CD4-positive, alpha-beta T cell treated with Interleukin-21 for 1 hour (primary cell): ENCODE results near the gene DOCK1.

Experiments used
- DNase-seq: peaks from one replicate; pipeline ENCODE4 v3.0.0-alpha.2; 2020

Gene DOCK1

DNA sequence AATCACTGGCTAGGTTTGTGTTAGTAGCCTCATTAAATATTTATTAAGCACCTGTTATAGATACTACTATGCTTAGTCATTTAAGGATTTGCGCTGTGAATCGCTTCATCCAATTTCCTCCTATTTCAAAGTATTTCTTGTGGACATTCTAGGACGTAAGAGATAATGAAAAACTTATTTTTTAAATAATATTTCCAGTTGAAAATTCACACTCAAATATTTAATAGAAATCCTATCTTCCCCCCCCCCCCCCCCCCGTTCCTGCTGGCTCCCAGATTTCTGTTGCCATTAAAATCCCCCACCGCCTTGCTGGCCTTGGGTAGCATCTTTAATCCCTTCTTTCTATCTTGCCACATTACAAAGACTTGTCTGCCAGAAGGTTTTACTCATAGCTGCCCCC, 285.2 kb downstream of the DOCK1 start:
- no peak for DNase-seq

DNA sequence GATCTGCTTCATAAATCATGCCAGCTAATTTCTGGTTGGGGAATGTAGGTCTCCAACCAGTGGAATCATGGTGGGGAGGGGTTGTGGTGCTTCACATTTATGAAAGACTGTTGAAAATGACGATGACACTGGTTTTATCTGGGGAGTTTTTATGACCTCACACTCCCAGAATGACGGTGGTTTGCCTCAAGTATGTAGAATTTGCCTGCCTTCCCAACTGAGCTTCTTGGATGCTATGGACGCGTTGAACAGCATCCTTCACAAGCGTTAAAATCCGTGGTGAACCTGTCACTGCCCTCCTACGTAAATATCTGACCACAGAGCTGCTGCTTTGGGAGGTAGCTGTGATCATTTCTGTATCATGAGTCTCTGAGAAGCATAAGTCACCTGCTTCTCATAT, 287.9 kb downstream of the DOCK1 start:
- DNase-seq, result no peak

DNA sequence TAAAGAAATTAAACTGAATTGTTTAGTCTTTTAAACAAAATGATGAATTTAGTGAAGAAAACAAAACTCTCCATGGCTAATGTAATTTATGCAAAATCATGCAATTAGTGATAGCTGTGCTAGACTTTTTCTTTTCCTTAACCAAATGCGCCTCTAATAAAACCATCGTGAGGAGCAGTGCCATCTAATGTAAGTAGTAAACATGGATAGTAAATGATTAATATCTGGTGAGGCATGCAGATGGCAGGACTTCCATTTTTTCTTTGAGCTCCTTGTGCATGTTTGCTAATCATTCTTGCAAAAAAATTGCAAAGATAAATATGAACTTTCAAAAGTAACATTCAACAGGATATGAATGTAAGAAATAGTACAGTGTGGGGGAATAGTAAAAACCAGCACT, 288.9 kb downstream of the DOCK1 start:
- no peak for DNase-seq

DNA sequence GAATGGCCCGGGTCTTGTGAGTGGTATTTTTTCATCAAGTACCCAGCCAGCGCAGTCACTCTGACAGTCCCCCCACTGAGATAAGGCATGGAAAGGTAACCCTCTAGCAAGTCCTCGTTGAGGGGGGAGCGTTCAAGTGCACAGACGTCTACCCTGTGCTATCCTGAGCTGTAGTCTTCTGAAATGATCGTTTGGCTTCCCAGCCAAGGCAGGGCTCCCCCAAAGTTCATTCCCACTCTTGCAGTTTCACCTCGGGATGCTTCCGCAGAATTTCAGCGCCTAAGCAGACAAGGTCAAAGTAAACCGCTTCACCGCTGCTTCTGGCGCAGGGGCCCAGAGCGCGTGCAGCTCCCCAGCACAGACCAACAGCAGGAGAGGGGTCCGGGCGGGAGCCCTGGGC, 289.4 kb downstream of the DOCK1 start:
- no peak for DNase-seq

DNA sequence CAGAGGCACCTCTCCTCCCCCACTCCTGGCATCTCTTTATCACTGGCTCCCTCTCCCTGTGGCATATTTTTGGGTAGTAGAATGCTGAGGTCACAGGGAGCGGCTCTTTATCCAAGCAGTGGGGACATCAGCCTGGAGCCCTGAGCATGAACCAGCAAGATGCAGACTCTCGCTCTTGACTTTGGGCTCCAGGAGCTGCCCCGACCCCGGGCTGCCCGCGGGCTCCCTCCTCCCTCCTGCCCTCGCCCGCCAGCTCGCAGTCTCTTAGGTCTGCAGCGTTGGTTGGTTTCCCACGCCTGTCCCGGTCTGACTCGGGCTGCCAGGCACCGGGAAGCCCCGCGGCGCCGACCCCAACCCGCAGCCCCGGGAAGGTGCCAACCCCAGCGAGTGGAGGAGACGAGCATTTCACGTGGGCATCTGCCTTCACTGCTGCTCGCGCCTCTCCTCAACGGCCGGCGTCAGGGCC, 289.8 kb downstream of the DOCK1 start:
- DNase-seq, result no peak

DNA sequence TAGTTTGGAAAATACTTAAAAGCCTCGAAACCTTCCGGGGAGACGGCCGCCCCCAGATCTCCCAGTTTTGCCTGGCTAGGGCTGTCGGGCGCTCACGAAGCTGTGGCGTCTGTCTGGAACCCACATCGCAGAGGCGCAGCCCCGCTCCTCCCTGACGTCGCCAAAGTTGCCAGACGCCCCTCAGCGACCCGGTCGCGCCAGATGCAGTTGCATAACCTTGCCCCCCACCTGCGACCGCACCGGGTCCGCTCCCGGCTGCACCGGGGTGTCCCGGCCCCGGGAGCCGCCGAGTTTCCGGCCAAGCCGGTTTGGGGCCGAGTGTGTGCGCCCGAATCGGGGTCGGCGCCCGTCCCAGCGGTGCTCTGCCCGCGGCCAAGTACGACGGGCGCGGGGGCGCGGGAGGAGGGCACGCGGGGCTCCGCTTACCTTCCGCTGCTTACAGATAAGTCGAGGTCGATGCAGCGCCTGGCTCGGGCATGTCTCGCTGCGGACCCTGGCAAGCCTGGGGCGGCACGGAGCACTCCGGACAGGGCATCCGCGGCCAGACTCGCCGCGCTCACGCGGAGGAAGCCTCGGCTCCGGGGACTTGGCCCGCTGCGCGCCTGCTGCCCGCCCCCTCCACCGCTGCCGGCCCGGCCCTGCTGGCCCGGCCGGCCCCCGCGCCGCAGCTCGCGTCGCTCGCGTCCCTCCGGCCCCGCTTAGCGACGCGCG, 290.5 kb downstream of the DOCK1 start:
- no peak for DNase-seq

DNA sequence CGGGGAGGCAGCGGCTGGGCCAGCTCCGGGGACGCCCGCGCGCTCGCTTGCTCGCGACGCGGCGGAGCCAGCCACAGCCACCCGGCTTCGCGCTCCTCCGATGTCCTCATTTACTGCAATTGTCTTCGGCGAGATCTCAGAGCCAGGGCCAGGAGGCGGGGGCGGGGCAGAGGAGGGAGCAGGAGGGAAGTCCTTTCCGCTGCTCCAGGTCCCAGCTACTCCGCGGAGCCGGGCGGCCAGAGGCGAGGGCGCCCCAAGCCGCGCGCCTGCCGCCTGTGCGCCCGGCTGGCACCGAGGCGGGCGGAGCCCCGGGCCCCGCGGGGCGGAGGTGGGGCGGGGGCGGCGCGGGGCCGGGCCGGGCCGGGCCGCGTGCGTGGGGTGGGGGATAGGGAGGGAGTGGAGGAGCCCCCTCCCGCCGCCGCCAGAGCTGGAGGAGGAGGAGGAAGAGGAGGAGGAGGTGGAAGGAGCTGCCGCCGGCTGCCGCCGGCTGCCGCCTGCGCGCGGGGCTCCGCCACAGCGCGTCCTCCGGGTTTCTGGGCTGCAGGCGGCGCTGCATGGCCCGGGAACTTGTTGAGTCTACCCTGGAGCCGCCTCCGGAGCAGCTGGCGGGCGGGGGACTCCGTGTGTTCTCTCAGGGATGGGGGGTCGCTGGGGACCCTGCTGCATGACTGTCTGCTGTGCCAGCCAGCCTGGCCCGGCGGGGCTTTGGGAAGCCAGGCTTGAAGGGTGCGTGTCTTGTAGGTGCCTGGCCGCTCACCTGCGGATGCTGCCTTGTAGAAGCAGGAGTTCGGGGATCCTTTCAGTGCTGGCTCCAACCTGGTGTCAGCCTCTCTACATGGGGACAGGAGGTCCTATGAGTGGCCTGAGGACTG, 291.3 kb downstream of the DOCK1 start, which contains the start of gene INSYN2A:
INSYN2A (minus strand) TSS at position 310 of the 872 bp plus-strand sequence. CDS start 20,196 bp downstream, outside the sequence.
- no peak for DNase-seq

DNA sequence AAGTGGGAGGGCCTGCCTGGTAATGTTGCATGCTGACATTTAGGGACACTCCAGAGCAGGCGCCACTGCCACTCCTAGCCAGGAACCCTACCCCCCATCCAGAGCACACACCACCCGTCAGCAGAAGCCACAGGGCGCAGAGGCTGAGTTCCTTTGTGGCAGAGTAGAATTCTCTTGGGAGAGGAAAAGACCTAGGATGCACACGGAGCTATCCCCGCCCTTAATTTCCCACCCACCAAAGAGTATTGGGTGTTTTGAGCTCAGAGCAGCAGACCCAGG, 291.9 kb downstream of the DOCK1 start:
- no peak for DNase-seq

DNA sequence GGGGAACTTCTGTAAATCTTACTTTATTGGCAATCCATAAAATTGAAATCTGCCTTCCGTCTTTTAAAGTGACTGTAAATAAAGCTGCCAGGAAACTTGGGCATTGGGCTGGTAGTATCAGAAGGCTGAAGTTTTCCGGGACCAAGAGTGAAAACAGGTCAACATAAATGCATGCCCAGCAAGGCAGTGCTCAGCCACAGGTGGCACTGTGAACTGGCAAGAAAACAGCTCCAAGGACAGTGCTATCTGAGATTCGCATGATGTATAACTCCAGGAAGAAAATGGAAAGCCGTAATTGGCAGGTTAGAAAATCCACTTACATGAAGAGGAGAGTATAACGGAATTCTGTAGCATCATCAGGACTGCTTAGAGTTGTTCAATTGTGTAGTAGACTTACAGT, 293.1 kb downstream of the DOCK1 start:
- DNase-seq, result no peak

DNA sequence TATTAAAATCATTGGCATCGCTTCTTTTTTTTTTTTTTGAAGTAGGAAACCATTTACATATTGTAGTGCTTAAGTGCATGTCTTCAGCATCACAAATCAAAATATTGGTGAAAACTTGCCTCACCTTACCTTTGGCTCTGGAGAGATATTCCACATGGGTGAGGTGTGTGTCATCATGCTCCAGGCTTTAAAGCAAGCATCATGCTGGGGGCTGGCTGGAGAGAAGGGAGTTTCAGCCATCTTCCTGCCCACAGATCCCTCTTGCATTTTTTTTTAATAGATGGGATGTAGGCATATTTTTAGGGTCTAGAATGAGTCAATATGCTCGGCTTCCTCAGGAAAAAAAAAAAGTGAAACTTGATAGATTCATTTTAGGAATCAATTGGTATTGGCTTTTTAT, 293.5 kb downstream of the DOCK1 start:
- DNase-seq, result no peak

DNA sequence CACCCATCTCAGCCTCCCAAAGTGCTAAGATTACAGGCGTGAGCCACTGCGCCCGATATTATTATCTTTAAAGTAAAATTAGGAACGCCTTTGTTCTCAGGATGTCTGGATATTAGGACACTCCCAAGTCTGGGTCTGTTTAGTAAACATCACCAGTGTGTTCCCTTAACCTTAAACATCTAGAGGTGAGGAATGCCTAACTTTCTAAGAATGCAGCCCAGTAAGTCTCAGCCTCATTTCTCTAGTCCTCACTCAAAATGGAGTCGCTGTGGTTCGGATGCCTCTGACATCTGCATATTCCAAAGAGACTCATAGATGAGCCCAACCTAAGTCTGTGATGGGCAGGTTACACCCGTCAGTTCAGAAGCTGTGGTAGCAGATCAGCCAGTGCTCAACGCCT, 295.4 kb downstream of the DOCK1 start:
- DNase-seq, result no peak

DNA sequence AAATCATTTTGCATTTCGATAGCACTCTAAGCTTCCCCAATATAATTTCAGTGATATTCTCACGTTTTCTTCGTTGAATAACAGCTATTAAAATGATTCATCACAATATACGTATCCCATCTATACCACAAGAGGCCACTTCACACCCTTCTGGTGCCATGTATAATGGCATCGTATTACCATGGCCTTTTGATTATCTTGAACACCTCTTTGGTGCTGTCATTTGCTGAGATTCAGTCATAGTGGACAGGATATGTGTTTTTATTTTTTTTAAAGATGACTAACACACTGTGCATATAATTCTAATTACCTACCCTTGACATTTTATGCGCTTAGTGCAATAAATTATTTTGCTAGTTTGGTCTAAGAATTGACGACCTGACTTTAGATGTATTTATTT, 297.8 kb downstream of the DOCK1 start:
- DNase-seq, result no peak

DNA sequence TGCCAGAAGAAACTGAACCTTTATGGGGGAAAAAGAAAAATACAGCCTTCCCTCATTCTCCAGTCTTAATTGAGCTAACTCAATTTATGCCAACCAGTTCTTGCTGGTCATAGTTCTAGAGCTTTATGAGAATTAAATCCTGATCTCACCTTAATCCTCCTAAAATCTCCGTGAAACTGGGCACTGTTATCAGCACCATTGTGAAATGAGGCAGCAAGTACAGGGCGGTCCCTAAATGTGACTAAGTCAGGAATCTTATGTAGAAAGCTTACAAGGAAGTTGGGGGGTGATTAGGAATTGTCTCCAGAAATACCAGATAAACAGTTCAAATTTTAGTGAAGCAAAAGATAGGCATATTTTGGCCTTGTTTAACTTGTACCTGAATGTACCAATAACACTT, 301.9 kb downstream of the DOCK1 start:
- DNase-seq, result no peak

DNA sequence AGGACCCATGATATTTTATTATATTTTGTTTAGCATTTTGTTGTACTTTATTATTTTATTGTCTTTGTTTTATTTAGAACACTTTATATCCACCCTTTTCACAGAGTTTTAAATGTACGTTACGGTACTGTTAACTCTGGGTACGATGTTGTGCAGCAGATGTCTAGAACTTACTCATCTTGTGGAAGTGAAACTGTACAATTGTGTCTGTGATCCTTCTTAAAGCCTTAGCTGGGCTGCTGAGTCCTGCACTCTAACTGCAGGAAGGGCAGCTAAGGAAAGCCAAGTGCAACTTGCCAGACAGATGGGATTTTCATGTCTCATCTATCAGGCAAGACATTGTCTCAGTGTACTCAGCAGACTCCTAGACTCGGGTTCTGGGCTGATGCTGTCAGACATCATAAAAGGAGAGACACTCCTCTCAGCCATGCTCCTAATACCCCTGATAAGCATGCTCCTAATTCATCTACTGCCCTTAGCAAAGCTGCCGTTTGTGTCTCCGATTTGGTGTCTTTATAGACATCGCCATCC, 305.8 kb downstream of the DOCK1 start:
- no peak for DNase-seq

DNA sequence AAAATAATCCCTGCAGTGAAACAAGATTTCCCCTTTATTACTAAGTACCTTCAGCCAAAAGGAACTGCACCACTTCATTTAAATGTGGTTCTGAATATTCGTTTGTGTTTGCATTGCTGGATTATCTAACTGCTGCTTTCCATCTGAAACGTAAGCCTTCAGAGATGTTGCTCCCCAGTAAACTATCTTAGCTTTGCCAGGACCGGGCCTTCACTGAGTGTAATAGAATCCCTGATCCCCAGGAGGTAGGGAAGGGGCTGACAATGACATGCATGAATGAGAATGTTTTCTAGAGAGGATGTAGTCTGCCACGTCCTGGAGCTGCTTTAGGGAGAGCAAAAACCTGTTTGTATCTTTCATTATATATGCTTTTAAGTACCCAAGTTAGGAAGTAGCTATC, 310.6 kb downstream of the DOCK1 start:
- no peak for DNase-seq

DNA sequence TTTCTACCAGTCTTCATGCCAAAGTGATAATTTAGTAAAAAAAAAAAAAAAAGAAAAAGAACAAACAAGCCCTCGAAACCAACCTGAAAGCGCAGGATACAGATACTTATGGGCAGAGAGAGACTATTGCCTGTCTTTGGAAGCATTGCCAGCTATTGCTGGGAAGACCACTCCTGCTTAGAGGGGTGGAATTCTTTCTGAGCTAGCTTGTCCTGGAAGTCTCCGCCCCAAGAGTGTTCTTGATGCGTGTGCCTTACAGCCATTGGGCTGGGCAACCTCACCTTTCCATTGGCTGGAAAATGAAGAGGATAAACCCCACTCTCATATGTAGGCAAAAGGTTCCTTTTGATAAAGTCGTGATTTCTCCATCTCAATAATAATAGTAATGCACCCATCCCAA, 311.0 kb downstream of the DOCK1 start:
- DNase-seq, result no peak

DNA sequence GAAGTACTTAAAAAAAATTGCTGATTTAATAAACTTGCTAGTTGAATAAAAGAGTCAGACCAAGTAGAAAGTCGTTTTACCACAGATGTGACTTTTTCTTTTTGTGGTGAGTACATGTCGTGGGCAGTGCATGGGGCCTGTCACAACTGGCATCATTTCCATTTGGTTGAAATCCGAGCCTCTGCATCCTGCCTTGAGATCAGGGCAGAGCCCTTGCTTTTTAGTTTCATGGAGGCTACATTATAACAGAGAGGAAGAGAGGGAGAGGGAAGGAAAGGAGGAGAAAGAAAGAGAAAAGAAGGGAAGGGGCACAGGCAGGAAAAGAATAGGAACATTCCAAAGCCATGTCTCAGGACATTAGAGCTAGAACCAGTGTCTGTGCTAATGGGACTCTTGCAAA, 311.6 kb downstream of the DOCK1 start:
- no peak for DNase-seq

DNA sequence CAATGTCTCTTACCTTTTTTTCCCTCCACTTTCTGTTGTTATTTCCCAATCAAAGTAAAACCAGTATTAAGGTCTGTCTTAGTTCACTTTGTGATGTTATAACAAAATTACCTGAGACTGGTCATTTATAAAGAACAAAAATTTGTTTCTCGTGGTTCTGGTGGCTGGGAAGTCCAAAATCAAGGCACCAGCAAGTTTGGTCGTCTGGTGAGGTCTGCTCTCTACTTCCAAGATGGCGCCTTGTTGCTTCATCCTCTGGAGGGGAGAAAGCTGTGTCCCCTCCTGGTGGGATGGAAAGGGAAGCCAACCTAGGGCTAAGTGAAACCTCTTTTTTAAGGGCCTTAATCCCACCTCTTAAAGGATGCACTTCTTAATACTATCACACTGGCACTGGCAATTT, 313.4 kb downstream of the DOCK1 start:
- DNase-seq, result no peak

DNA sequence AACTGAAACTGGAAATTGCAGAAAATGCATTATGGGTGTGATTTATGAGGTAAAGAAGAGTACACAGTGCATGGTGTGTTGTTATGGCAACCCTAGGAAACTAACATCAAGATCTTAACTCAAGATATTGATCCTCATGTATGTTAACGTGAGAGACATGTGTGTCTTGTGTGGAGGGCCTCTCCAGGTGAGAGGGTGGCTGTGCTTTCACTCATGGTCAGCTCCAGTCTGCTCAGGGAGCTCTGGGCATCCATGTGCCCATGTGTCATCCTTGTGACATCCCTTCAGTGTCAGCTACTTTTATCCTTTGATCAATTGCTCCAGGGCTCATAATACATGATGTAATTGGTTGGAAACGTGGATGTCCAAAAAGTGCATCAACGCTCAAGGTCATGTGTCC, 316.1 kb downstream of the DOCK1 start:
- no peak for DNase-seq

DNA sequence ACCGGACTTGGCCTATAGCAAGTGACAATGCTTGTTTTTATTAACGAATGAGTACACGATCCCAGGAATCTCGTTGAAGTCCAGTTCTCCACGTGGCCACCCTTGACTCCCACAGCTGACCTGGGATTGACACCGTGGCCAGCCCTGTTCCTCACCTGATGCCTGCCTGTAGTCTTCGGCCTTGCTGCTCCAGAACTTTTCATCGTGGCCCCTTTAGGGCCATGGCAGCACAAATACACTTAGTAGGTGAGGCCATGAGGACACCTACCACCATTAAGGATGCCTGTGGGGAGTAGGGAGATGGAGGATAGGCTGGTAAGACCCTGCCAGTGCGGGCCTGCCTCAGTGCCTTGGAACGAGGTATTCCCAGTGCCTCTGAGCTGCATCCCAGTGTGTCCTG, 321.8 kb downstream of the DOCK1 start:
- no peak for DNase-seq

DNA sequence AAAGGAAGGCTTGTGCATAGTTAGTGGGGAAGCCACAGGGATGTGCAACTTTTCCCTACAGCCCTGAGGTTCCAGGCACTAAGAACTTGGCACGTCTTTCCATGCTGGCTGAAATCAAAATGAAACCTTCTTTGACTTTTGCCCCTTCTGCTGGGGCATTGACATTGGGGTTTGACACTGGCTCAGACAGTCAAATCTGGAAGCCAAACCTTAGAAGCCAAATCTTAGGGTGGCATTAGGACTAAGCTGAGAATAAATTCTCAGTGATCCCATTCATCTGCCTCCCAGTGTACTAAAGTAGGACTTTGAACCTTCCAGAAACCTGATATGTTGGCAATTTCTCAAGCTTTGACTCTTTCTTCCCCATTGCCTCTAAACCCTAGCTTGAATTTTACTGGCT, 322.4 kb downstream of the DOCK1 start:
- DNase-seq, result no peak

DNA sequence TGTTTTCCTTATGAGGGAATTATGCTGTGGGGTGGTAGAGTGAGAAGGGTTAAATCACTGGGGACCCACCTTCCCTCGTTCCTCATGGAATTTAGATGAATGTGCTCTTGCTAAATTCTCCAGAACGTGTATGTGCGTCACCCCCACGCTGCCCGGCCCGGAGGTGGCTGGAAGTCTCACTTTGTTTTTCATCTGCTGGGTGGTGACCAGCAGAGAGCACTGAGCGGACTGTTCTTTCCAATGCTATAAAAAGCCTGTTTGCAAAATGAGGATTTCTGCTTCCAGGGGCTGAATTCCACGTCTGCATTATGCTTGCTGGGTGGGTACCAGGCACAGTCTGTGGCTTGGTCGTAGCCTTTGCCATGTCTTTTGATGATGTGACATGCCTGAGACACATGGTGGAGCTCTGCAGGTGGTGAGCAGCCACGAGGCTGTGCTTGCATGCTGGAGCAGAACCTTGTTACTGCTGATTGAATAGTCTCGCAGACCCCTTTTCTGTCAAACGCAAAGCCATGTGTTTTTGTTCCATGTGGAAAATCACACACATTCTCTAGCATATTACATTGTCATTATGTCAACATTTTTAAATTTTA, 323.1 kb downstream of the DOCK1 start:
- DNase-seq, result no peak

DNA sequence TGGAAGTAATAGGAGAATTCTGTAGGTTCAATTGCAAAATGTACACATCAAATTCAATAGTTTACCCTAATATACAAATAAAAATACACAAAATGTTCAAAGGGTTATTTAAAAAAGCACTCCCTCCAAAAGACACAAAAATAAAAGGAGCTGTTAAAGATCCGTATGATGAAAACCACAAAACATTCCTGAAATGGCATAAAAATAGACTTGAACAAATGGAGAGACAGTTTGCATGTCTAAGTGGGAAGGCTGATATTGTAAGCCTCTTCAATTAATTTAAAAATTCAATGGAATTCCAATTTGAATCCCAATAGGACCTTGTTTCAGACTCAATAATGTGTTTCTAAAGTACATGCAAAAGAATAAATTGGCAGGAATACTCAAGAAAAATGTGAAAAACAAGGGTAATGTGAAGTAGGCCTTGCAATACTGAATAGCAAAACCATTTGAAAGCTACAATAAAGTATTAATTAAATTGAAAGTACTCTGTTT, 329.1 kb downstream of the DOCK1 start:
- no peak for DNase-seq

DNA sequence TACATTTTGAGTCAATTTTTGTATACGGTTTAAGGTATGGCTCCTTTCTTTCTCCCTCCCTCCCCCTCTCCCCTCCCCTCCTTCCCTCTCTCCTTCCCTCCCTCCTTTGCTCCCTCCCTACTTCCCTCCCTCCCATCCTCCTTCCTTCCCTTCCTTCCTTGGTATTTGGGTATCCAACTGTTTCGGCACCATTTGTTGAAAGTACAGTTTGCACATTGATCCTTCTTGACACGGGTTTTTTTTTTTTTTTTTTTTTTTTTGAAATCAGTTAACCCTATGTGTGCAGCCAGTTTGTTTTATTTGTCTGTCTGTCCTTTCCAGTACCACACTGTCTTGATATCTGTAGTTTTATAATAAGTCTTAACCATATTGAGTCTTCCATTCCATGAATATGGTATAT, 331.0 kb downstream of the DOCK1 start:
- DNase-seq, result no peak
